Esophagus squamous epithelium (tissue), 4 donors: ENCODE data around the gene DCAF10.

Experiments used
- POLR2A ChIP-seq, 4 donors: fragments of 450-650 bp; IDR thresholded peaks; one replicate each; pipeline ENCODE4 v1.6.1; 2017; ENCODE audit warnings: antibody characterized with exemption in 4 of 4, mild to moderate bottlenecking in 4 of 4, moderate library complexity in 3 of 4
- TF ChIP-seq, protein P1 (sequence below), 6 experiments: fragments of 450-650 bp in 4 of 6; fragments of 200-600 bp in 2 of 6; sonication (generic) in 2 of 6; IDR thresholded peaks; one replicate each; pipeline ENCODE4 v1.5.1; 2016 to 2019; ENCODE audit warnings: antibody characterized with exemption in 6 of 6, mild to moderate bottlenecking in 4 of 6, moderate library complexity in 4 of 6

GRCh38 chr9:37914154-37914551 is 113.6 kb downstream of the DCAF10 start:
- TF ChIP-seq, protein P1, sequence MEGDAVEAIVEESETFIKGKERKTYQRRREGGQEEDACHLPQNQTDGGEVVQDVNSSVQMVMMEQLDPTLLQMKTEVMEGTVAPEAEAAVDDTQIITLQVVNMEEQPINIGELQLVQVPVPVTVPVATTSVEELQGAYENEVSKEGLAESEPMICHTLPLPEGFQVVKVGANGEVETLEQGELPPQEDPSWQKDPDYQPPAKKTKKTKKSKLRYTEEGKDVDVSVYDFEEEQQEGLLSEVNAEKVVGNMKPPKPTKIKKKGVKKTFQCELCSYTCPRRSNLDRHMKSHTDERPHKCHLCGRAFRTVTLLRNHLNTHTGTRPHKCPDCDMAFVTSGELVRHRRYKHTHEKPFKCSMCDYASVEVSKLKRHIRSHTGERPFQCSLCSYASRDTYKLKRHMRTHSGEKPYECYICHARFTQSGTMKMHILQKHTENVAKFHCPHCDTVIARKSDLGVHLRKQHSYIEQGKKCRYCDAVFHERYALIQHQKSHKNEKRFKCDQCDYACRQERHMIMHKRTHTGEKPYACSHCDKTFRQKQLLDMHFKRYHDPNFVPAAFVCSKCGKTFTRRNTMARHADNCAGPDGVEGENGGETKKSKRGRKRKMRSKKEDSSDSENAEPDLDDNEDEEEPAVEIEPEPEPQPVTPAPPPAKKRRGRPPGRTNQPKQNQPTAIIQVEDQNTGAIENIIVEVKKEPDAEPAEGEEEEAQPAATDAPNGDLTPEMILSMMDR (IDR thresholded peaks at IDR 0.05): no peak
- no peak for TF ChIP-seq POLR2A (IDR thresholded peaks at IDR 0.05)
